Astrocyte of the spinal cord (primary cell): ENCODE results near the gene ANKRD34B.
"Not testable (repeated sequence)": the region's sequence is repeated elsewhere in the genome, so short reads cannot be mapped to it uniquely, and the experiment has no call there.

Experiments
- DNase-seq: peaks from one replicate; pipeline ENCODE4 v3.0.0; 2011; ENCODE audit warnings: low read depth, low spot score
- H3K4me3 ChIP-seq: 2 replicates; pipeline ENCODE4 v1.5.1; 2011; ENCODE audit warnings: low read depth, mild to moderate bottlenecking, low read length, moderate library complexity
- CTCF ChIP-seq: IDR thresholded peaks from 2 replicates; pipeline ENCODE4 v1.5.1; 2012; ENCODE audit warnings: low read depth, mild to moderate bottlenecking, low read length, inconsistent platforms
- in situ Hi-C: cut with HindIII; loops from 2 replicates; pipeline ENCODE4 v1.10.0; 2017; ENCODE audit warnings: low sequenced_read_pairs

The ANKRD34B gene

DNA sequence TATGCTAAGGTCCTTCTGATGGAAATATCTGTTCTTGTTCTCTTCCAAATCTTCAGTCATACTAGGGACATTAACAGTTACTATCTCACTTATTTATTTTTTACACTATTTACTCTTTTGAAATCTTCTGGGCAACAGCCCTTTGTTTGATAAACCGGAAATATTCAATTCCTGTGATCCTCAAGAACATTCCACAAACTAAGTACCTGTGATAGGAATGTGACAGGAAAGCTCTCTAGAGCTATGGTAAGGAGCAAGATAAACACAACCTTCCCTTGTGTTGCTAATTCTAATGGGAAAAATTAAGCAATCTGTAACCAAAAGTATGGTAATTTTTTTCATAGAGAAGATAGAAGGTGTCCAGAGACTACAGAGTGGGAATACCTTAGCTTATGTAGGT is 22.0 kb upstream of the ANKRD34B start:
- TF ChIP-seq CTCF = no peak
- in situ Hi-C loops = no loop called here
- H3K4me3 ChIP-seq = no peak overlapping the region
- DNase-seq = no peak

DNA sequence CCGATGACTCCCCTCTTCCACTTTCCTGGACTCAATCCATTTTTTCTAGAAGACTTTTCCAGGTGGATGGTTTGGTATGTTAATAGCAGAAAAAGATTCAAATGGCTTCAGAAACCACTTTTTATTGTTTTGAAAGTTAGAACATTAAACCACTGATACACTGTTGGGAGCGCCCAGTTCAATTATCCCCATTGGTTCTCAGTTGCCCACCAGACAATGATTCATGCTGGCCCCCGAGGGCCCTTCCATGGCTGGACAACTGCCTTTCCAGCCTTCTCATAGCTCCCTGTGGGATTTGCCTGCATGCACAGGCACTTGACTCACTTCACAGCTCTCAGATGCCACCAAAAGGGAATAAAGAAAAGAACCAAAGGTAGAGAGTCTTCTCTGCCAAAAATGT is 21.3 kb upstream of the ANKRD34B start:
- H3K4me3 ChIP-seq = no peak overlapping the region
- in situ Hi-C loops = no loop called here
- no peak for DNase-seq
- no peak for TF ChIP-seq CTCF

DNA sequence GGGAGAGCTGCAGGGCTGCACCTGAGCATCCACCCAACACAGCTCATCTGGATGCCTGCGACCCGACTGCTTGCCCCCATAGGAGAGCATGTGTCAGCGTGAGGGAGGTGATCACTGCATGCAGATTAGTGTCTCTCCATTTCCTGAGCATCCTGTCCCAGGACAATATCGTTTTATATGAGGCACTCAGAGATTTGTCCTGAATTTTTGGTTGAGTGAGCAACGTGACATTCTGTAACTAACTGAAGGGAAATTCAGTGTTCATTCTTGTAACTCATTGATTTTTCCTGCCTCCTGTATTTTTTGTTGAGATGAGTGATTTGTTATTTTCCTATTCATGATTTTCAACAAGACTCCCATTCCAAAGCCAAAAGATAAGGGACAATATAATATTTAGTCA is 20.7 kb upstream of the ANKRD34B start:
- in situ Hi-C loops = no loop called here
- no peak overlapping the region for H3K4me3 ChIP-seq
- TF ChIP-seq CTCF = no peak
- DNase-seq = no peak

DNA sequence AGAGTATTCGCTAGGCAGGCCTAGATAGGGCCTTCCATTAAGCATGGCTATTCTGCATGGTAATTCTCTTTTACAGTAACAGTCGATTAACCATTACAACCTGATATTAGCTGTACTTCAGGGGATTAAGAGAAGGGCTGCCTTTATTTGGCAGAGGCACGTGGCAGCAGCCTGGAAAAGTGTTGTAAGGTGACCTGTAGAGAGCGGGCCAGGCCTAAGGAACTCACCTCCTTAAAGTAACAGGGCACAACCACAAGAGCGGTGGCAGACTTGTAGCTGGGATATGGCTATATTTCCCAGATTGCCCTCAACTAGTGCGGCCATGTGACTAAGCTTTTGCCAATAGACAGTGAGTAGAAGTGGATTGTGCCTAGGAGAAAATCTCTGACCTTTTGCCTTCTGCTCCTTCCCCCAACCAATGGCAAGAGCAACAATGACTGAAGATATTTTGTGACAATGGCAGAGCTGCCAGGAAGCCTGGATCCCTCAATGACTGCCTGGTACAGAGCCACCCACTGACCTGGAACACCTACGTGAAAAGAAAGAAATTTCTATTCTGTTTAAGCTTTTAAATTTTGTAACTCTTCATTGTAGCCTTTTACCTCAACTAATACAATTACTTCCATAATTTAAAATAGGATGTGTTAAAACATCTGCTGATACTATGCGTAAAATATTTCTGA is 18.9 kb upstream of the ANKRD34B start:
- DNase-seq = no peak
- no peak overlapping the region for H3K4me3 ChIP-seq
- in situ Hi-C loops = no loop called here
- TF ChIP-seq CTCF = no peak

DNA sequence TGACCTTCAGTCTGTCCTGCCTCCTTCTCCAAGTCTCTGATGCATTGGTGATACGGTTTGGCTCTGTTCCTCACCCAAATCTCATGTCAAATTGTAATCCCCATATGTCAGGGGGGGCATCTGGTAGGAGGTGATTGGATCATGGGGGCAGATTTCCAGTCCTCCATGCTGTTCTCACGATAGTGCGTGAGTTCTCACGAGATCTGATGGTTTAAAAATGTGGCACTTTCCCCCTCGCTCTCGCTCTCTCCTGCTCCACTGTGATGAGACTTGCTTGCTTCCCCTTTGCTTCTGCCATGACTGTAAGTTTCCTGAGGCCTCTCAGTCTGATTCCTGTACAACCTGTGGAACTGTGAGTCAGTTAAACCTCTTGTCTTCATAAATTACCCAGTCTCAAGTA is 14.7 kb upstream of the ANKRD34B start:
- H3K4me3 ChIP-seq = no peak overlapping the region
- no peak for DNase-seq
- in situ Hi-C loops = no loop called here
- no peak for TF ChIP-seq CTCF

DNA sequence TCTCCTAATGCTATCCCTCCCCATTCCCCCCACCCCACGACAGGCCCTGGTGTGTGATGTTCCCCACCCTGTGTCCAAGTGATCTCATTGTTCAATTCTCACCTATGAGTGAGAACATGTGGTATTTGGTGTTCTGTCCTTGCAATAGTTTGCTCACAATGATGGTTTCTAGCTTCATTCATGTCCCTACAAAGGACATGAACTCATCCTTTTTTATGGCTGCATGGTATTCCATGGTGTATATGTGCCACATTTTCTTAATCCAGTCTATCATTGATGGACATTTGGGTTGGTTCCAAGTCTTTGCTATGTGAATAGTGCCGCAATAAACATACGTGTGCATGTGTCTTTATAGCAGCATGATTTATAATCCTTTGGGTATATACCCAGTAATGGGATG is 10.2 kb upstream of the ANKRD34B start:
- in situ Hi-C loops, H3K4me3 ChIP-seq, DNase-seq: not testable (repeated sequence)

DNA sequence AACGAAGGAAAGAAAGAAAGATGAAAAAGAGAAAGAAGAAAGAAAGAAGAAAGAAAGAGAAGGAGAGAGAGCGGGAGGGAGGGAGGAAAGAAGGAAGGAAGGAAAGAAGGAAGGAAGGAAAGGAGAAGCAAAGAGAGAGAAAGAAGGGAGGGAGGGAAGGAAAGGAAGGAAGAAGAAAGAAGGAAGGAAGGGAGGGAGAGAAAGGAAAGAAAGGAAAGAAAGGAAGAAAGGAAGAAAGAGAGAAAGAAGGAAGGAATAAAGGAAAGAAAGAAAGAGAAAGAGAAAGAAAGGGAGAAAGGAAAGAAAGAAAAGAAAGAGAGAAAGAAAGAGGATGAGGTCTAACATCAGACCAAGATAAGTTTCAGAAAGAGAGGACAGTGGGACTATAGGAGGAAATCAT is 9.0 kb upstream of the ANKRD34B start:
- DNase-seq = no peak
- in situ Hi-C loops = no loop called here
- no peak for TF ChIP-seq CTCF
- H3K4me3 ChIP-seq = no peak overlapping the region
